HCT116 (cell line): Measurements from ENCODE around the gene PPFIA1.

ENCODE experiments used
- CEBPB ChIP-seq: IDR thresholded peaks from 2 replicates; pipeline ENCODE4 v1.6.1; 2012; ENCODE audit warnings: low read depth
- CTCF ChIP-seq, 3 experiments: fragments of 200-600 bp in 1 of 3; sonication (generic) in 1 of 3; IDR thresholded peaks in 2 of 3; conservative IDR thresholded peaks in 1 of 3; 2 replicates each; pipeline ENCODE4 v1.5.1; 2012 to 2017; ENCODE audit warnings: low read depth in 2 of 3, low read length in 2 of 3, antibody characterized with exemption in 1 of 3, borderline replicate concordance in 1 of 3, control low read depth in 1 of 3, mild to moderate bottlenecking in 1 of 3, mixed read lengths in 1 of 3, mixed run types in 1 of 3, moderate library complexity in 1 of 3; ENCODE audit not compliant: insufficient read depth in 1 of 3
- EZH2 ChIP-seq: fragments of 200-600 bp; sonication (generic); IDR thresholded peaks from 2 replicates; pipeline ENCODE4 v1.6.1; 2017; ENCODE audit warnings: antibody characterized with exemption, mixed run types
- JUND ChIP-seq: IDR thresholded peaks from 2 replicates; pipeline ENCODE4 v1.6.1; 2012
- MAX ChIP-seq: IDR thresholded peaks from 2 replicates; pipeline ENCODE4 v1.6.1; 2012
- POLR2A ChIP-seq: IDR thresholded peaks from 2 replicates; pipeline ENCODE4 v1.7.0; 2011; ENCODE audit warnings: borderline replicate concordance; ENCODE audit not compliant: insufficient read depth, insufficient read length; ENCODE audit errors: extremely low read depth
- POLR2AphosphoS5 ChIP-seq: IDR thresholded peaks from 2 replicates; pipeline ENCODE4 v1.6.1; 2011; ENCODE audit warnings: mild to moderate bottlenecking, low read depth, low read length, moderate library complexity
- RAD21 ChIP-seq: IDR thresholded peaks from 2 replicates; pipeline ENCODE4 v1.6.1; 2012; ENCODE audit warnings: low read depth, mild to moderate bottlenecking
- SP1 ChIP-seq: IDR thresholded peaks from 2 replicates; pipeline ENCODE4 v1.6.1; 2012; ENCODE audit warnings: low read depth
- TCF7L2 ChIP-seq: IDR thresholded peaks from 2 replicates; pipeline ENCODE4 v1.7.0; 2011; ENCODE audit warnings: borderline replicate concordance, inconsistent platforms; ENCODE audit not compliant: insufficient read depth, insufficient read length; ENCODE audit errors: extremely low read depth
- YY1 ChIP-seq: IDR thresholded peaks from 2 replicates; pipeline ENCODE4 v1.6.1; 2011; ENCODE audit warnings: low read length, low read depth, moderate library complexity, mild to moderate bottlenecking; ENCODE audit not compliant: insufficient replicate concordance; ENCODE audit errors: extremely low read depth
- ZFX ChIP-seq: fragments of 450-650 bp; IDR thresholded peaks from 2 replicates; pipeline ENCODE4 v1.6.1; 2017
- ZNF274 ChIP-seq: fragments of 200-500 bp; sonication (Bioruptor generic); IDR thresholded peaks from 2 replicates; pipeline ENCODE4 v1.6.1; 2014; ENCODE audit warnings: mild to moderate bottlenecking, low read depth, low read length, inconsistent platforms

GRCh38 chr11:70430671-70431574 lies 160.4 kb downstream of the PPFIA1 start:
- TF ChIP-seq RAD21 (no peak), YY1 (no peak), CTCF (IDR thresholded peaks at IDR 0.05 in 2 of 3, conservative IDR thresholded peaks at IDR 0.05 in 1 of 3; ENCODE audit: borderline replicate concordance in 1 of 3, insufficient read depth in 1 of 3, low read depth in 2 of 3, low read length in 2 of 3) (no peak), ZFX (no peak), MAX (no peak), POLR2AphosphoS5 (no peak), POLR2A (no peak), JUND (no peak), TCF7L2 (no peak), EZH2 (no peak), ZNF274 (no peak), CEBPB (no peak), SP1 (no peak)
